NCI-H1417 (cell line): ENCODE results near the gene BIN2.

Experiments
- DNase-seq, 3 experiments: peaks; one replicate each; lab custom pipeline; 2025; lab: John Stamatoyannopoulos, UW

The BIN2 gene

GRCh38 chr12:51254536-51254935 is 69.4 kb downstream of the BIN2 start:
- no peak for DNase-seq

- DNase-seq = no peak
These were observed 70.7 kb downstream of the BIN2 start for GRCh38 chr12:51253276-51253675.

GRCh38 chr12:51247523-51248206 is 76.3 kb downstream of the BIN2 start:
- peak; percentile 22 to 74 (median 41) for DNase-seq

DNA sequence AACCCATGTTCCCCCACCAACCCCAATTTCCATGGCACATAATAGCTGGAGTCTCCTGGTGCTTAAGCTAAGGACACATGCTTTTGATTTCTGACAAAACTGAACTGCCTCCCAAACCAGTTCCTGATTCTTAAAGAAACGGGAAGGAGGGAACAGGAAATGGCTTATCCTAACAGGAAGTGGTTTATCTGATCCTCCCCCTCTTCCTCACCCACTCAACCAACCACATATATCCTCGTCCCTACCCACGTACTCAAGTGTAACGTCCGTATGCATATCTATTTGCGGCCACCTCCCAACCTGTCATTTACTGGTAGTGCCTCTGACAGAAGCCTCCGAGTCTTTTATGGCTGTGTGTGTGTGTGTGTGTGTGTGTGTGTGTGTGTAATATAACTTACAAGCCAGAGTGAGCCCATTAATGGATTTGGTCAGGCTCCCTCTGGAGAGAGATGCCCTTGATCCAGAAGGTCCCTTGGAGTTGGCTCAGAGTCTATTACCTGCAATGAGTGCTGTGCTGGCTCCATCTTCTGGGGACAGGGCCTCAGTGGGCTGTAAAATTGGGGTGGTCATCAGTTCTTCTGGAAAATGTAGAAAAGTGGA is 77.6 kb downstream of the BIN2 start:
- DNase-seq = peak; percentile 3 to 39 (median 15)

GRCh38 chr12:51245476-51246253 is 78.3 kb downstream of the BIN2 start:
- DNase-seq = no peak

DNA sequence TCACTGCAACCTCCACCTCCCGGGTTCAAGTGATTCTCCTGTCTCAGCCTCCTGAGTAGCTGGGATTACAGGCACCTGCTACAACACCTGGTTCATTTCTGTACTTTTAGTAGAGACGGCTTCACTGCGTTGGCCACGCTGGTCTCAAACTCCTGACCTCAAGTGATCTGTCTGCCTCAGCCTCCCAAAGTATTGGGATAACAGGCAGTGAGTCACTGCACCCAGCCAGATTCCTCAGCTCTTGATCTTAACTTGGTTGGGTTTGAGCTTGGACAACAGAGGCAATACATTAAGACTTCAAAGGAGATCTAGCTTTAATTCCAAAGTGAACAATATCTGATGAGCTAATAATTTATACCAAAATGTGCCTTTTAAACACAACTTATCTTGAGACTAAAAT is 79.7 kb downstream of the BIN2 start:
- no peak for DNase-seq

DNA sequence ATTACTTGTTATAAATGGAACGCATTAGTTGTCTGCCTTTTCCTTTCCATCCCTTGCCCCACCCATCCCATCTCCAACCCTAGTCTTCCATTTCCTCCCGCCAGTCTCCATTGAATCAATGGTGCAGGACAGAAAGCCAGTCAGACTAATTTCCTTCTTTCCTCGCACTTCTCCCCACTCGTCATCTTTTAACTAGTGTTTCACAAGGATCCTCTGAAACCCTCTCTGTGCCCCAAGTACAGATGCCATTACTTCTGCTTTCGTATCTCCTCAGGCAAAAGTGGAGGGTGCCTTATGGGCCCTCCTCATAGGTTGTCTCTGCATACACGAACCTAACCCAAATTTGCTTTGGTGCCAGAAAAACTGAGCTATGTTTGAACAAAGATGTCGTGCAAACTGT is 81.1 kb downstream of the BIN2 start:
- DNase-seq = no peak

- no peak for DNase-seq
These were observed 81.9 kb downstream of the BIN2 start for GRCh38 chr12:51242120-51242519.

DNA sequence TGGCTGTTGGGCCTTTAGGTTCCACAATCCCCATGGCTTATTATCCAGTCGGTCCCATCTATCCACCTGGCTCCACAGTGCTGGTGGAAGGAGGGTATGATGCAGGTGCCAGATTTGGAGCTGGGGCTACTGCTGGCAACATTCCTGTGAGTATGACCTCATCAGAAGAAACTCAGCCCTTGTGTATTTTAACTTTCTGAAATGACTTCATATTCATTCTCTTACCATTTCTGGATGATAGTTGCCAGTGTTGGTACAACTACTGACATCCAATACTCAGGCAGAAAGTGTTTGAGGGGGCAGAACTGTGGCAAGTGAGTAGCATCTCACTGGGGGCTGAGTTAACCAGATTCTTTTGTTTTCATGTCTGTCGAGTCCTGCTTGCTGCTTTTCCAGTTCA is 83.0 kb downstream of the BIN2 start:
- no peak for DNase-seq

- peak; percentile 96 to 98 (median 98) for DNase-seq
These were observed 85.3 kb downstream of the BIN2 start, which contains the start of gene DAZAP2 for GRCh38 chr12:51238510-51239334. Gene DAZAP2, plus strand, starts transcription at chr12:51238826. Its CDS starts 82 bp downstream, at chr12:51238908.

DNA sequence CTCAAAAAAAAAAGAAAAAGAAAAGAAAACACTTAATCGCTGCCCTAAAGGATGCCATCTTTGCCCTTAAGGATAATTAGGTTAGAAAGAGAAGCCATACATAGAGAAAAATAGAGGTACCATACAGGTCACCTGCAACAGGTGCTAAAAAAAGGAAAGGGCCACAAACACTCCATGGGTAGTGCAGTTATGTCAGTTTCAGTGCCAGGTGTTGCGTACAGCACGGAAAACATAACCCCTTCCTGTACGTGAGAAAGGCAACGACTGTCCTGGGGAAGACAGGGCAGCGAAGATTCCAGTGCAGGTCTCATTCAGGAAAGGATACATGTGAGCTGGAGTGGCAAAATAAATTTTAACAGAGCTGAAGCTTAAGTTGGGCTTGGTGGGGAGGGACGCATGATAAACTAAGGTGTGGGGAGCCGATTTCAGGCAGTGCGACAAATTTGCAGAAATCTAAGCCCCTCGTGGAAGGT is 85.9 kb downstream of the BIN2 start:
- peak in 1 of 3 experiments; percentile 47 for DNase-seq

GRCh38 chr12:51234530-51234929 is 89.4 kb downstream of the BIN2 start:
- no peak for DNase-seq

DNA sequence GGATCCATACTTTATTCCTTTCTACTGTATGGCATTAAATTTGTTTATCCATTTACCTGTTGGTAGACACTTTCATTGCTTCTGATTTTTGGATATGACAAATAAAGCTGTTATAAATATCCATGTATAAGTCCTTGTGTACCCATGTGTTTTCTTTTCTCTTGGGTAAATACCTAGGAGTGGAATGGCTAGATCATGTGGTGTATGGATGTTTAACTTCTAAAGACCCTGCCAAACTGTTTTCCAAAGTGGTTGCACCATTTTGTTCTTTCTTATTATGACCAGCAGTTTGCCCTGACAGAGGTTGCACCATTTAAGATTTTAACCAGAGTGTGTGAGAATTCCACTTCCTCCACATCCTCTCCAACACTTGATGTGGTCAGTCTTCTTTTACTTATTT is 91.3 kb downstream of the BIN2 start:
- no peak for DNase-seq
